Stimulated activated naive CD8-positive, alpha-beta T cell treated with anti-CD3 and anti-CD28 coated beads, Interleukin-15, amount 100 ng/mL, for 72 hours (primary cell): ENCODE results near the gene FERMT2.

ENCODE experiments used
- ATAC-seq: fragments of 150-1000 bp; cut with Tn5 transposase; 2 replicates; pipeline ENCODE4 v1.10.0; 2021; ENCODE audit warnings: mild to moderate bottlenecking, moderate library complexity
- DNase-seq, 2 donors: peaks; one replicate each; pipeline ENCODE4 v3.0.0; 2021 to 2022
- H3K27ac Mint-ChIP-seq, 2 donors: one replicate each; pipeline ENCODE4 v1.8.0; 2022; ENCODE audit warnings: mild to moderate bottlenecking in 2 of 2, mixed read lengths in 2 of 2, moderate library complexity in 2 of 2
- H3K27me3 Mint-ChIP-seq: one replicate; pipeline ENCODE4 v1.8.0; 2022; ENCODE audit warnings: mixed read lengths
- H3K4me1 Mint-ChIP-seq: one replicate; pipeline ENCODE4 v1.8.0; 2022; ENCODE audit warnings: mild to moderate bottlenecking, mixed read lengths
- H3K4me3 Mint-ChIP-seq, 2 donors: one replicate each; pipeline ENCODE4 v1.8.0; 2022; ENCODE audit warnings: mild to moderate bottlenecking in 2 of 2, mixed read lengths in 2 of 2, moderate library complexity in 1 of 2
- H3K9me3 Mint-ChIP-seq, 2 donors: one replicate each; pipeline ENCODE4 v1.8.0; 2022; ENCODE audit warnings: mixed read lengths in 2 of 2

The FERMT2 gene

GRCh38 chr14:52950898-52951680, at the start of gene FERMT2:
TSS of gene FERMT2 (minus strand) at chr14:52951050. CDS start at chr14:52950568, 482 bp downstream.
- DNase-seq (peak in 1 of 2 donors; percentile 34), ATAC-seq (peak; percentile 47)
- peaks cover 68% of the 10 kb centered on the region for H3K27me3 Mint-ChIP-seq
- H3K4me3 Mint-ChIP-seq, result peak within 1 kb of the TSS; percentile 93 to 95
- H3K9me3 Mint-ChIP-seq, result no peaks in the 10 kb centered on the region
- peak within 1 kb of the TSS in 1 of 2 donors; percentile 40 for H3K27ac Mint-ChIP-seq
- peaks cover 34% of the 10 kb centered on the region for H3K4me1 Mint-ChIP-seq

- Mint-ChIP-seq H3K27ac (no peak overlapping the region), H3K4me1 (peaks cover 6% of the 10 kb centered on the region), H3K4me3 (no peak overlapping the region), H3K9me3 (no peaks in the 10 kb centered on the region), H3K27me3 (no peaks in the 10 kb centered on the region)
- ATAC-seq, result no peak
- DNase-seq, result no peak
Observed at GRCh38 chr14:52998376-52999015, 47.6 kb upstream of the FERMT2 start.

GRCh38 chr14:52996493-52996892, 45.6 kb upstream of the FERMT2 start:
- ATAC-seq (no peak), DNase-seq (no peak)
- no peak overlapping the region for H3K4me3 Mint-ChIP-seq
- H3K27me3 Mint-ChIP-seq, result no peaks in the 10 kb centered on the region
- H3K4me1 Mint-ChIP-seq, result no peaks in the 10 kb centered on the region
- no peaks in the 10 kb centered on the region for H3K9me3 Mint-ChIP-seq
- H3K27ac Mint-ChIP-seq, result no peak overlapping the region

GRCh38 chr14:52995998-52996397, 45.1 kb upstream of the FERMT2 start:
- DNase-seq (no peak), ATAC-seq (no peak)
- Mint-ChIP-seq H3K27me3 (no peaks in the 10 kb centered on the region), H3K27ac (no peak overlapping the region), H3K9me3 (no peaks in the 10 kb centered on the region), H3K4me1 (no peaks in the 10 kb centered on the region), H3K4me3 (no peak overlapping the region)

- no peak for ATAC-seq
- DNase-seq, result no peak
- no peak overlapping the region for H3K27ac Mint-ChIP-seq
- no peaks in the 10 kb centered on the region for H3K9me3 Mint-ChIP-seq
- no peak overlapping the region for H3K4me3 Mint-ChIP-seq
- no peaks in the 10 kb centered on the region for H3K4me1 Mint-ChIP-seq
- no peaks in the 10 kb centered on the region for H3K27me3 Mint-ChIP-seq
Observed at GRCh38 chr14:52992236-52992870, 41.5 kb upstream of the FERMT2 start.

- DNase-seq (no peak), ATAC-seq (no peak)
- Mint-ChIP-seq H3K4me3 (no peak overlapping the region), H3K27me3 (no peaks in the 10 kb centered on the region), H3K9me3 (peaks cover 0 to 4% of the 10 kb centered on the region in 2 donors), H3K4me1 (no peaks in the 10 kb centered on the region), H3K27ac (no peak overlapping the region)
Observed at GRCh38 chr14:52988139-52988538, 37.3 kb upstream of the FERMT2 start.

- ATAC-seq (no peak), DNase-seq (no peak)
- H3K4me3 Mint-ChIP-seq, result no peak overlapping the region
- peaks cover 0 to 4% of the 10 kb centered on the region in 2 donors for H3K9me3 Mint-ChIP-seq
- H3K27ac Mint-ChIP-seq, result no peak overlapping the region
- H3K27me3 Mint-ChIP-seq, result no peaks in the 10 kb centered on the region
- no peaks in the 10 kb centered on the region for H3K4me1 Mint-ChIP-seq
Observed at GRCh38 chr14:52987514-52987913, 36.7 kb upstream of the FERMT2 start.

GRCh38 chr14:52987042-52987441, 36.2 kb upstream of the FERMT2 start:
- ATAC-seq (no peak), DNase-seq (no peak)
- Mint-ChIP-seq H3K4me1 (no peaks in the 10 kb centered on the region), H3K4me3 (no peak overlapping the region), H3K9me3 (peaks cover 0 to 4% of the 10 kb centered on the region in 2 donors), H3K27ac (no peak overlapping the region), H3K27me3 (no peaks in the 10 kb centered on the region)

- Mint-ChIP-seq H3K9me3 (peaks cover 4 to 8% of the 10 kb centered on the region in 2 donors), H3K4me3 (no peak overlapping the region), H3K27ac (no peak overlapping the region), H3K4me1 (peaks cover 5% of the 10 kb centered on the region), H3K27me3 (peaks cover 6% of the 10 kb centered on the region)
- ATAC-seq (no peak), DNase-seq (no peak)
Observed at GRCh38 chr14:52977798-52978197, 26.9 kb upstream of the FERMT2 start.

GRCh38 chr14:52974406-52974805, 23.6 kb upstream of the FERMT2 start:
- H3K4me1 Mint-ChIP-seq, result peaks cover 5% of the 10 kb centered on the region
- H3K27me3 Mint-ChIP-seq, result peaks cover 9% of the 10 kb centered on the region
- peak overlapping the region in 1 of 2 donors; percentile 41 for H3K27ac Mint-ChIP-seq
- H3K4me3 Mint-ChIP-seq, result no peak overlapping the region
- no peak for ATAC-seq
- DNase-seq, result no peak
- H3K9me3 Mint-ChIP-seq, result peaks cover 12 to 18% of the 10 kb centered on the region in 2 donors

GRCh38 chr14:52961060-52961639, 10.3 kb upstream of the FERMT2 start:
- Mint-ChIP-seq H3K4me3 (no peak overlapping the region), H3K4me1 (no peaks in the 10 kb centered on the region), H3K27me3 (no peaks in the 10 kb centered on the region), H3K27ac (no peak overlapping the region), H3K9me3 (no peaks in the 10 kb centered on the region)
- DNase-seq, result peak; percentile 35 to 59
- peak; percentile 93 for ATAC-seq

- H3K27me3 Mint-ChIP-seq, result no peaks in the 10 kb centered on the region
- DNase-seq (no peak), ATAC-seq (peak; percentile 49)
- no peak overlapping the region for H3K27ac Mint-ChIP-seq
- H3K4me1 Mint-ChIP-seq, result no peaks in the 10 kb centered on the region
- no peaks in the 10 kb centered on the region for H3K9me3 Mint-ChIP-seq
- H3K4me3 Mint-ChIP-seq, result no peak overlapping the region
Observed at GRCh38 chr14:52960627-52961026, 9.8 kb upstream of the FERMT2 start.

GRCh38 chr14:52954346-52955214, 3.7 kb upstream of the FERMT2 start:
- Mint-ChIP-seq H3K4me3 (peak overlapping the region; percentile 10 to 71), H3K9me3 (no peaks in the 10 kb centered on the region), H3K27me3 (peaks cover 39% of the 10 kb centered on the region), H3K4me1 (peaks cover 27% of the 10 kb centered on the region), H3K27ac (peak overlapping the region; percentile 51 to 92)
- peak; percentile 84 for ATAC-seq
- peak in 1 of 2 donors; percentile 36 for DNase-seq

GRCh38 chr14:52951681-52952554, 1.1 kb upstream of the FERMT2 start:
- Mint-ChIP-seq H3K27ac (no peak overlapping the region), H3K4me1 (peaks cover 34% of the 10 kb centered on the region), H3K4me3 (peak overlapping the region; percentile 61 to 67), H3K27me3 (peaks cover 64% of the 10 kb centered on the region), H3K9me3 (no peaks in the 10 kb centered on the region)
- DNase-seq, result peak in 1 of 2 donors; percentile 9
- no peak for ATAC-seq
